HG03575 (cell line): ENCODE measurements around the gene LRP1.
"Not testable (repeated sequence)": the region's sequence is repeated elsewhere in the genome, so short reads cannot be mapped to it uniquely, and the experiment has no call there.

Source experiments
- ATAC-seq: cut with Tn5 transposase; IDR thresholded peaks from one replicate; pipeline ENCODE4 v1.9.1; 2021; ENCODE audit not compliant: unreplicated experiment, insufficient number of reproducible peaks, low FRiP score; ENCODE audit errors: extremely low read depth

LRP1 gene

GRCh38 chr12:57109207-57110103, 18.8 kb upstream of the LRP1 start:
- no peak for ATAC-seq

- ATAC-seq = no peak
These were observed 17.9 kb upstream of the LRP1 start for GRCh38 chr12:57110104-57111030.

GRCh38 chr12:57111031-57111734, 17.1 kb upstream of the LRP1 start, which contains the start of gene STAT6:
Gene STAT6 (minus strand): TSS chr12:57111362. CDS start chr12:57108278, 3,084 bp downstream.
- ATAC-seq = no peak

GRCh38 chr12:57112492-57113294, 15.6 kb upstream of the LRP1 start:
- no peak for ATAC-seq

- ATAC-seq = no peak
These were observed 11.6 kb upstream of the LRP1 start for GRCh38 chr12:57116580-57117281.

- ATAC-seq = no peak
These were observed 9.5 kb upstream of the LRP1 start for GRCh38 chr12:57118711-57119271.

- no peak for ATAC-seq
These were observed 8.8 kb upstream of the LRP1 start for GRCh38 chr12:57119294-57120085.

- ATAC-seq = not testable (repeated sequence)
These were observed 7.6 kb upstream of the LRP1 start for GRCh38 chr12:57120718-57121117.

- no peak for ATAC-seq
These were observed 4.5 kb upstream of the LRP1 start for GRCh38 chr12:57123813-57124212.

GRCh38 chr12:57124261-57124877, 3.9 kb upstream of the LRP1 start:
- no peak for ATAC-seq

GRCh38 chr12:57126061-57126460, 2.2 kb upstream of the LRP1 start:
- no peak for ATAC-seq

- ATAC-seq = no peak
These were observed 1.7 kb upstream of the LRP1 start for GRCh38 chr12:57126561-57126960.

- no peak for ATAC-seq
These were observed 1.1 kb upstream of the LRP1 start for GRCh38 chr12:57127101-57127725.

GRCh38 chr12:57128519-57129247, 400 bp downstream of the LRP1 start:
- ATAC-seq = no peak

GRCh38 chr12:57129321-57129842, 1.1 kb downstream of the LRP1 start:
- ATAC-seq = no peak
